ENCODE data around the gene S1PR4.

S1PR4 gene

DNA sequence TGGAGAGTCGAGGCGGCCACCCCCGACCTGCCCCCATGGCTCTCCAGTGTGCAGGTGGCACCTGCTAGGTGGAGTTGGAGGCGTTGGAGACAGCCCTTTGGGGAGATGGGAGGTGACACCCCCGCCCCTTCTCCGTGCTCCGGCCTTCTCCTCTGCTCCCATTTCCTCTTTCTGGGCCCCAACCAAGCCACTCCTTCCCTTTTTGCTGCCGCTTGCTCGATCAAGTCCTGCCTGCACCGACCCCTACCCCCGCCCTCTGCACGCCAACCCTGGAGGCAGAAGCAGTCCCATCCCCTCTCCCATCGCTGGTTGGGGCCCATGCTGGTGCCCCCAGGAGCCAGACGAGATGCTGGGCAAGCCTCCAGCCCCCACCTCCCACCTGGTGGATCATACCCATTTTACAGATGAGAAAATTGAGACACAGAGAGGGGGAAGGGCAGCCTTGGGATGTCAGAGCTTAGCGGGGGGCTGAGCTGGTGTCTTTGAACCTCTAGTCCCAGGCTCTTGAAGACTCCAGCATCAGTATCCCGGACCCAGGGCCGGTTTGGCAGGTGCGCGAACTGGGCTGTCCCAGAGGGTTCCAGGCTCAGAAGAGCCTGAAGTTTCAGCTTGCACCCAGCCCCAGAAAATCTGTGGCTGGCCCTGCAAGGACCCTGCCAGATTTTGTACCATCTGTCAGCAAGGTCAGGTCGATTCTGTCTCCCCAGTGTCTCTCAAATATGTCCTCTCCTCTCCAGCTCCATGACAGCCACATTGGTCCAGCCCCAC, 32.5 kb upstream of the S1PR4 start:
- POLR2A ChIA-PET, result interaction anchor here (0.6 kb wide), 2 partner anchors 16 to 50 kb away, joined by 3 read pairs; no protein-coding TSS in a partner anchor
- 42% methylated on average over 16 of the region's 20 CpGs for WGBS (ENCODE audit: insufficient coverage)
- peaks cover 3 to 60% (median 58%) of the 10 kb centered on the region in 4 experiments for H3K4me1 ChIP-seq (ENCODE audit: control extremely low read depth in 1 of 4, control insufficient read depth in 4 of 4, insufficient read depth in 4 of 4, low read length in 3 of 4)

GRCh38 chr19:3146677-3147100, 31.9 kb upstream of the S1PR4 start:
- CTCF ChIA-PET, result interaction anchor here (0.6 to 2.9 kb wide), 13 partner anchors 9 to 69 kb away, joined by 3 to 29 read pairs (median 6); partner anchors contain the start of gene GNA15
- no peaks in the 10 kb centered on the region for H3K27me3 ChIP-seq (replicated peaks in 2 of 5; ENCODE audit: control insufficient read depth in 4 of 5, insufficient read depth in 5 of 5, low read length in 4 of 5)
- H3K4me1 ChIP-seq (ENCODE audit: control extremely low read depth in 1 of 4, control insufficient read depth in 4 of 4, insufficient read depth in 4 of 4, low read length in 3 of 4), result peaks cover 3 to 59% (median 55%) of the 10 kb centered on the region in 4 experiments
- H3K4me3 ChIP-seq (ENCODE audit: control insufficient read depth in 1 of 7, extremely low read depth in 1 of 7, insufficient read depth in 4 of 7, low read depth in 2 of 7, low read length in 6 of 7), result no peak overlapping the region
- DNase-seq, result peak; percentile 49 to 69 (median 64)
- WGBS (ENCODE audit: insufficient coverage), result 90% methylated on average over 4 of the region's 5 CpGs
- no peaks in the 10 kb centered on the region for H3K9me3 ChIP-seq (ENCODE audit: control extremely low read depth in 1 of 5, control insufficient read depth in 4 of 5, insufficient read depth in 2 of 5, low read depth in 1 of 5, low read length in 4 of 5)
- H3K27ac ChIP-seq (ENCODE audit: insufficient read depth in 1 of 2, low read depth in 1 of 2, low read length in 2 of 2, poor library complexity in 1 of 2, severe bottlenecking in 2 of 2), result peak overlapping the region in 1 of 2 experiments; percentile 49
- peaks cover 8 to 53% (median 40%) of the 10 kb centered on the region in 4 experiments for H3K36me3 ChIP-seq (ENCODE audit: control insufficient read depth in 4 of 4, insufficient read depth in 4 of 4, low read length in 3 of 4)
- POLR2A ChIA-PET, result no interaction called here

More for the DNA sequence above, 32.5 kb upstream of the S1PR4 start:
- H3K36me3 ChIP-seq (ENCODE audit: control insufficient read depth in 4 of 4, insufficient read depth in 4 of 4, low read length in 3 of 4), result peaks cover 6 to 47% (median 34%) of the 10 kb centered on the region in 4 experiments
- DNase-seq, result peak in 2 of 3 donors; percentile 42 to 46
- no peaks in the 10 kb centered on the region for H3K9me3 ChIP-seq (ENCODE audit: control extremely low read depth in 1 of 5, control insufficient read depth in 4 of 5, insufficient read depth in 2 of 5, low read depth in 1 of 5, low read length in 4 of 5)
- H3K27me3 ChIP-seq (replicated peaks in 2 of 5; ENCODE audit: control insufficient read depth in 4 of 5, insufficient read depth in 5 of 5, low read length in 4 of 5), result no peaks in the 10 kb centered on the region
- H3K4me3 ChIP-seq (ENCODE audit: control insufficient read depth in 1 of 7, extremely low read depth in 1 of 7, insufficient read depth in 4 of 7, low read depth in 2 of 7, low read length in 6 of 7), result peak overlapping the region in 2 of 7 experiments; percentile 7 to 26
- peak overlapping the region in 1 of 2 experiments; percentile 49 for H3K27ac ChIP-seq (ENCODE audit: insufficient read depth in 1 of 2, low read depth in 1 of 2, low read length in 2 of 2, poor library complexity in 1 of 2, severe bottlenecking in 2 of 2)
- CTCF ChIA-PET, result interaction anchor here (0.6 to 2.9 kb wide), 12 partner anchors 9 to 68 kb away, joined by 3 to 29 read pairs (median 5); partner anchors contain the start of gene GNA15

DNA sequence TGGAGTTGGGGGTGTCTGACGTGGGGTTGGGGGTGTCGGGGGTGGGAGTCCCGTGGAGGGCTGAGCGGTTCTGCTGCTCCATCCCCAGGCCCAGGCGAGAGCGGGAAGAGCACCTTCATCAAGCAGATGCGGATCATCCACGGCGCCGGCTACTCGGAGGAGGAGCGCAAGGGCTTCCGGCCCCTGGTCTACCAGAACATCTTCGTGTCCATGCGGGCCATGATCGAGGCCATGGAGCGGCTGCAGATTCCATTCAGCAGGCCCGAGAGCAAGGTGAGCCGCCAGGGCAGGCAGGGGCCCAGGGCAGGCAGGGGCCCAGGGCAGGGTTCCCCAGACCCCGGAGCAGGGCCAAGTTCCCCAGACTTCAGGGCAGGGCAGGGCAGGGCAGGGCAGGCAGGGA, 30.1 kb upstream of the S1PR4 start:
- peaks cover 0 to 50% (median 43%) of the 10 kb centered on the region in 4 experiments for H3K4me1 ChIP-seq (ENCODE audit: control extremely low read depth in 1 of 4, control insufficient read depth in 4 of 4, insufficient read depth in 4 of 4, low read length in 3 of 4)
- 98% methylated on average over 20 of the region's 20 CpGs for WGBS (ENCODE audit: insufficient coverage)
- ChIA-PET CTCF (interaction anchor here (2.9 kb wide), 1 partner anchor 13 kb away, joined by 29 read pairs; the partner anchor contains the start of gene GNA15), POLR2A (no interaction called here)
- H3K27me3 ChIP-seq (replicated peaks in 2 of 5; ENCODE audit: control insufficient read depth in 4 of 5, insufficient read depth in 5 of 5, low read length in 4 of 5), result no peaks in the 10 kb centered on the region
- H3K36me3 ChIP-seq (ENCODE audit: control insufficient read depth in 4 of 4, insufficient read depth in 4 of 4, low read length in 3 of 4), result peaks cover 11 to 63% (median 54%) of the 10 kb centered on the region in 4 experiments
- no peak for DNase-seq
- H3K27ac ChIP-seq (ENCODE audit: insufficient read depth in 1 of 2, low read depth in 1 of 2, low read length in 2 of 2, poor library complexity in 1 of 2, severe bottlenecking in 2 of 2), result peak overlapping the region in 1 of 2 experiments; percentile 5
- no peaks in the 10 kb centered on the region for H3K9me3 ChIP-seq (ENCODE audit: control extremely low read depth in 1 of 5, control insufficient read depth in 4 of 5, insufficient read depth in 2 of 5, low read depth in 1 of 5, low read length in 4 of 5)
- no peak overlapping the region for H3K4me3 ChIP-seq (ENCODE audit: control insufficient read depth in 1 of 7, extremely low read depth in 1 of 7, insufficient read depth in 4 of 7, low read depth in 2 of 7, low read length in 6 of 7)

DNA sequence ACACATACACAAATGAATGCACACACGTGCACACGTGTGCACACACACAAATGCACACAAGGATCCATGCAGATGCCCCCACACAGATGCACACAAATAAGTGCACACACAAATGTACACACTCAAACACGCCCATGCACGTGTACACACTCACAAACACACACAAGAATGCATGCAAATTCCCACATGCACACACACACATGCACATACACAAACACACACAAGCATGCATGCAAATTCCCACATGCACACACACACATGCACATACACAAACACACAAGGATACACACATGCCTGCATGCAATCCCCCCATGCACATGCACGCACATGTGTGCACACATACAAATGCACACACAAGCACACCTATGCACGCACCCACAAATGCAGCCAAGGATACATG, 29.5 kb upstream of the S1PR4 start:
- H3K4me1 ChIP-seq (ENCODE audit: control extremely low read depth in 1 of 4, control insufficient read depth in 4 of 4, insufficient read depth in 4 of 4, low read length in 3 of 4), result peaks cover 0 to 53% (median 43%) of the 10 kb centered on the region in 4 experiments
- H3K9me3 ChIP-seq (ENCODE audit: control extremely low read depth in 1 of 5, control insufficient read depth in 4 of 5, insufficient read depth in 2 of 5, low read depth in 1 of 5, low read length in 4 of 5), result no peaks in the 10 kb centered on the region
- POLR2A ChIA-PET, result no interaction called here
- CTCF ChIA-PET, result interaction anchor here (1.0 to 1.3 kb wide), 2 partner anchors 10 to 13 kb away, joined by 3 to 4 read pairs; no protein-coding TSS in a partner anchor
- H3K27ac ChIP-seq (ENCODE audit: insufficient read depth in 1 of 2, low read depth in 1 of 2, low read length in 2 of 2, poor library complexity in 1 of 2, severe bottlenecking in 2 of 2), result no peak overlapping the region
- peak in 1 of 3 donors; percentile 62 for DNase-seq
- WGBS (ENCODE audit: insufficient coverage), result 88% methylated on average over 6 of the region's 6 CpGs
- H3K36me3 ChIP-seq (ENCODE audit: control insufficient read depth in 4 of 4, insufficient read depth in 4 of 4, low read length in 3 of 4), result peaks cover 11 to 68% (median 58%) of the 10 kb centered on the region in 4 experiments
- no peak overlapping the region for H3K4me3 ChIP-seq (ENCODE audit: control insufficient read depth in 1 of 7, extremely low read depth in 1 of 7, insufficient read depth in 4 of 7, low read depth in 2 of 7, low read length in 6 of 7)
- H3K27me3 ChIP-seq (replicated peaks in 2 of 5; ENCODE audit: control insufficient read depth in 4 of 5, insufficient read depth in 5 of 5, low read length in 4 of 5), result no peaks in the 10 kb centered on the region

- Histone ChIP-seq H3K27ac (ENCODE audit: insufficient read depth in 1 of 2, low read depth in 1 of 2, low read length in 2 of 2, poor library complexity in 1 of 2, severe bottlenecking in 2 of 2) (peak overlapping the region; percentile 77 to 82), H3K36me3 (ENCODE audit: control insufficient read depth in 4 of 4, insufficient read depth in 4 of 4, low read length in 3 of 4) (peaks cover 11 to 68% (median 59%) of the 10 kb centered on the region in 4 experiments), H3K4me3 (ENCODE audit: control insufficient read depth in 1 of 7, extremely low read depth in 1 of 7, insufficient read depth in 4 of 7, low read depth in 2 of 7, low read length in 6 of 7) (no peak overlapping the region), H3K4me1 (ENCODE audit: control extremely low read depth in 1 of 4, control insufficient read depth in 4 of 4, insufficient read depth in 4 of 4, low read length in 3 of 4) (peaks cover 0 to 59% (median 46%) of the 10 kb centered on the region in 4 experiments), H3K9me3 (ENCODE audit: control extremely low read depth in 1 of 5, control insufficient read depth in 4 of 5, insufficient read depth in 2 of 5, low read depth in 1 of 5, low read length in 4 of 5) (no peaks in the 10 kb centered on the region), H3K27me3 (replicated peaks in 2 of 5; ENCODE audit: control insufficient read depth in 4 of 5, insufficient read depth in 5 of 5, low read length in 4 of 5) (no peaks in the 10 kb centered on the region)
- POLR2A ChIA-PET, result interaction anchor here (0.6 kb wide), 1 partner anchor 15 kb away, joined by 4 read pairs; no protein-coding TSS in a partner anchor
- 93% methylated on average over 27 of the region's 35 CpGs for WGBS (ENCODE audit: insufficient coverage)
- CTCF ChIA-PET, result interaction anchor here (0.8 to 1.3 kb wide), 3 partner anchors 10 to 23 kb away, joined by 3 to 4 read pairs (median 3); no protein-coding TSS in a partner anchor
- DNase-seq, result no peak
Measured at GRCh38 chr19:3149526-3150505, 28.8 kb upstream of the S1PR4 start.

GRCh38 chr19:3150739-3151329, 27.7 kb upstream of the S1PR4 start:
- H3K36me3 ChIP-seq (ENCODE audit: control insufficient read depth in 4 of 4, insufficient read depth in 4 of 4, low read length in 3 of 4), result peaks cover 11 to 78% (median 64%) of the 10 kb centered on the region in 4 experiments
- POLR2A ChIA-PET, result interaction anchor here (1.1 kb wide), 1 partner anchor 17 kb away, joined by 3 read pairs; no protein-coding TSS in a partner anchor
- H3K27ac ChIP-seq (ENCODE audit: insufficient read depth in 1 of 2, low read depth in 1 of 2, low read length in 2 of 2, poor library complexity in 1 of 2, severe bottlenecking in 2 of 2), result peak overlapping the region; percentile 77 to 82
- WGBS (ENCODE audit: insufficient coverage), result 93% methylated on average over 4 of the region's 5 CpGs
- no peaks in the 10 kb centered on the region for H3K9me3 ChIP-seq (ENCODE audit: control extremely low read depth in 1 of 5, control insufficient read depth in 4 of 5, insufficient read depth in 2 of 5, low read depth in 1 of 5, low read length in 4 of 5)
- no peaks in the 10 kb centered on the region for H3K27me3 ChIP-seq (replicated peaks in 2 of 5; ENCODE audit: control insufficient read depth in 4 of 5, insufficient read depth in 5 of 5, low read length in 4 of 5)
- DNase-seq, result no peak
- CTCF ChIA-PET, result interaction anchor here (0.9 to 2.6 kb wide), 5 partner anchors 9 to 188 kb away, joined by 3 to 19 read pairs (median 4); no protein-coding TSS in a partner anchor
- H3K4me3 ChIP-seq (ENCODE audit: control insufficient read depth in 1 of 7, extremely low read depth in 1 of 7, insufficient read depth in 4 of 7, low read depth in 2 of 7, low read length in 6 of 7), result no peak overlapping the region
- H3K4me1 ChIP-seq (ENCODE audit: control extremely low read depth in 1 of 4, control insufficient read depth in 4 of 4, insufficient read depth in 4 of 4, low read length in 3 of 4), result peaks cover 0 to 63% (median 52%) of the 10 kb centered on the region in 4 experiments
